ENCODE data around the gene GNAT3.

GRCh38 chr7:80511964-80512363, at the start of gene GNAT3:
- TF ChIP-seq EP300 (IDR thresholded peaks at IDR 0.05) (no peak), POLR2A (IDR thresholded peaks at IDR 0.05) (no peak)
- TF ChIP-seq, protein P1, sequence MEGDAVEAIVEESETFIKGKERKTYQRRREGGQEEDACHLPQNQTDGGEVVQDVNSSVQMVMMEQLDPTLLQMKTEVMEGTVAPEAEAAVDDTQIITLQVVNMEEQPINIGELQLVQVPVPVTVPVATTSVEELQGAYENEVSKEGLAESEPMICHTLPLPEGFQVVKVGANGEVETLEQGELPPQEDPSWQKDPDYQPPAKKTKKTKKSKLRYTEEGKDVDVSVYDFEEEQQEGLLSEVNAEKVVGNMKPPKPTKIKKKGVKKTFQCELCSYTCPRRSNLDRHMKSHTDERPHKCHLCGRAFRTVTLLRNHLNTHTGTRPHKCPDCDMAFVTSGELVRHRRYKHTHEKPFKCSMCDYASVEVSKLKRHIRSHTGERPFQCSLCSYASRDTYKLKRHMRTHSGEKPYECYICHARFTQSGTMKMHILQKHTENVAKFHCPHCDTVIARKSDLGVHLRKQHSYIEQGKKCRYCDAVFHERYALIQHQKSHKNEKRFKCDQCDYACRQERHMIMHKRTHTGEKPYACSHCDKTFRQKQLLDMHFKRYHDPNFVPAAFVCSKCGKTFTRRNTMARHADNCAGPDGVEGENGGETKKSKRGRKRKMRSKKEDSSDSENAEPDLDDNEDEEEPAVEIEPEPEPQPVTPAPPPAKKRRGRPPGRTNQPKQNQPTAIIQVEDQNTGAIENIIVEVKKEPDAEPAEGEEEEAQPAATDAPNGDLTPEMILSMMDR (IDR thresholded peaks at IDR 0.05) = no peak
